Hematopoietic multipotent progenitor cell treated with erythropoietin and hydrocortisone succinate and interleukin-3 and kit ligand, for 8 days (in vitro differentiated cells): ENCODE data around the gene NLRP6.
"Not testable (repeated sequence)": the region's sequence is repeated elsewhere in the genome, so short reads cannot be mapped to it uniquely, and the experiment has no call there.

Experiments used
- DNase-seq: peaks from one replicate; pipeline ENCODE4 v3.0.0-alpha.2; 2015

Gene NLRP6

GRCh38 chr11:282630-283360, 4.6 kb downstream of the NLRP6 start:
- no peak for DNase-seq

GRCh38 chr11:283405-284104, 5.3 kb downstream of the NLRP6 start:
- DNase-seq, result no peak

- no peak for DNase-seq
Observed at GRCh38 chr11:284105-285020, 6.2 kb downstream of the NLRP6 start.

- no peak for DNase-seq
Observed at GRCh38 chr11:285021-285893, 7.0 kb downstream of the NLRP6 start.

- no peak for DNase-seq
Observed at GRCh38 chr11:285894-286220, 7.7 kb downstream of the NLRP6 start.

GRCh38 chr11:286977-287820, 9.0 kb downstream of the NLRP6 start:
- DNase-seq, result not testable (repeated sequence)

GRCh38 chr11:287821-288477, 9.7 kb downstream of the NLRP6 start:
- no peak for DNase-seq

- DNase-seq, result peak; percentile 29
Observed at GRCh38 chr11:288478-289397, 10.5 kb downstream of the NLRP6 start, which contains the start of gene PGGHG. PGGHG (plus strand) TSS chr11:289126; CDS start chr11:289817, 691 bp downstream.

- no peak for DNase-seq
Observed at GRCh38 chr11:289398-289711, 11.1 kb downstream of the NLRP6 start.

GRCh38 chr11:289712-290620, 11.8 kb downstream of the NLRP6 start:
- no peak for DNase-seq

GRCh38 chr11:290621-291231, 12.5 kb downstream of the NLRP6 start:
- no peak for DNase-seq

GRCh38 chr11:291281-292210, 13.3 kb downstream of the NLRP6 start:
- no peak for DNase-seq

GRCh38 chr11:292211-293121, 14.3 kb downstream of the NLRP6 start:
- DNase-seq, result no peak

GRCh38 chr11:293271-293851, 15.2 kb downstream of the NLRP6 start:
- no peak for DNase-seq

GRCh38 chr11:293852-294661, 15.8 kb downstream of the NLRP6 start:
- DNase-seq, result no peak
